HFF-Myc (cell line): ENCODE results near the gene USP6.
"Not testable (repeated sequence)": the region's sequence is repeated elsewhere in the genome, so short reads cannot be mapped to it uniquely, and the experiment has no call there.

Source experiments
- DNase-seq: peaks from one replicate; pipeline ENCODE4 v3.0.0-alpha.2; 2011; ENCODE audit warnings: low read depth; ENCODE audit errors: extremely low read depth
- H3K4me3 ChIP-seq: replicated peaks from 2 replicates; pipeline ENCODE4 v1.5.1; 2011; ENCODE audit warnings: low read depth, mild to moderate bottlenecking, control low read depth, low read length
- TF ChIP-seq, protein P1 (sequence below): IDR thresholded peaks from 2 replicates; pipeline ENCODE4 v1.5.1; 2012; ENCODE audit warnings: mild to moderate bottlenecking, low read depth, low read length, control low read depth; ENCODE audit errors: missing control alignments

USP6 gene

DNA sequence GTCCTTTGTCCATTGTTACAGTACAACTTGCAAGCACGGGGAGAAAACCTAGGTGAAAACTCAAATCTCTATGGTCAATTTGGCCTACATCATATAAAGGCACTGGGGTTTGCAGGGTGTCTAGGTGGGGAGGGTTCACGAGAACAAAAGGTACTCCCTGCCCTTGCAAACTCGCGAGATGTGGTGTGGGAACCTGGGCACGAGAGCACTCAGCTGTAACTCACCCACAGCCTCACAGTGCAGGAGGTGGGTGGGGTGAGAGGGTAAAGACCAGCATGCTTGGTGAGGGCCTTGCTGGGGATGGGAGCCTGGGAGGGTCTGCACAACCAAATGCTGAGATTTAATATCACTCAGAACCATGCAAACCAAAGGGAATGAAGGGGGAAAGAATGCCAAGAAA is 94.3 kb downstream of the USP6 start:
- TF ChIP-seq, protein P1, sequence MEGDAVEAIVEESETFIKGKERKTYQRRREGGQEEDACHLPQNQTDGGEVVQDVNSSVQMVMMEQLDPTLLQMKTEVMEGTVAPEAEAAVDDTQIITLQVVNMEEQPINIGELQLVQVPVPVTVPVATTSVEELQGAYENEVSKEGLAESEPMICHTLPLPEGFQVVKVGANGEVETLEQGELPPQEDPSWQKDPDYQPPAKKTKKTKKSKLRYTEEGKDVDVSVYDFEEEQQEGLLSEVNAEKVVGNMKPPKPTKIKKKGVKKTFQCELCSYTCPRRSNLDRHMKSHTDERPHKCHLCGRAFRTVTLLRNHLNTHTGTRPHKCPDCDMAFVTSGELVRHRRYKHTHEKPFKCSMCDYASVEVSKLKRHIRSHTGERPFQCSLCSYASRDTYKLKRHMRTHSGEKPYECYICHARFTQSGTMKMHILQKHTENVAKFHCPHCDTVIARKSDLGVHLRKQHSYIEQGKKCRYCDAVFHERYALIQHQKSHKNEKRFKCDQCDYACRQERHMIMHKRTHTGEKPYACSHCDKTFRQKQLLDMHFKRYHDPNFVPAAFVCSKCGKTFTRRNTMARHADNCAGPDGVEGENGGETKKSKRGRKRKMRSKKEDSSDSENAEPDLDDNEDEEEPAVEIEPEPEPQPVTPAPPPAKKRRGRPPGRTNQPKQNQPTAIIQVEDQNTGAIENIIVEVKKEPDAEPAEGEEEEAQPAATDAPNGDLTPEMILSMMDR, result no peak
- no peak overlapping the region for H3K4me3 ChIP-seq

DNA sequence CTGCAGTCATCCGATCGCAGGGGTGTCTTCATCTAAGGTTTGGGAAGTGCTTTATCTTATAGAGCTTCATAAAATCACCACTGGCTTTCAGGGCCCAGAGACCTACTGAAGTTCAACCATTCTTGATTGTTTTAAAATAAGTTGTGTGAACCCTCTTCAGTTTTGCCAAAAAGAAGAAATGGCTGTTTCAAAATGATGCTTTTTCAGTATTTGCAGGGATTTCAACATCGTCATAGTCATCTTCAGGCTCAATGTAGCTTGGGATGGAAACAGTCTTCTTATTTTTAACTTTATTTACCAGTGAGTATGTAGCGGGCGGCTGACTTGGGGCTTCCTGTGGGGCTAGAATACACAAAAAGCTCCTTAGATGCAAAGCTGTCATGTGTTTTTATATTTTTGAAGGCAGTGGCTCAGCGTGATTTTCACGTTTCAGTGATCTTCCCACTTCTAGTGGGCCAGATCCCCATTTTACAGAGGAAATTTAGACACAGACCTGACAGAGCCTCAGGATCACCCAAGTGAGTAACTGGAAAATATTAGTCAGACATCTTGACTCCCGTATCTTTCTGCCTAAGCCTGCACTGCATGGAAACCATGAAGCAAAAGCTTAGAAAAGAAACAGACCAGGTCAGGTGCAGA is 94.9 kb downstream of the USP6 start:
- no peak overlapping the region for H3K4me3 ChIP-seq
- DNase-seq, result no peak
- TF ChIP-seq, protein P1, result no peak

More for the DNA sequence above, 94.3 kb downstream of the USP6 start:
- DNase-seq, result no peak

DNA sequence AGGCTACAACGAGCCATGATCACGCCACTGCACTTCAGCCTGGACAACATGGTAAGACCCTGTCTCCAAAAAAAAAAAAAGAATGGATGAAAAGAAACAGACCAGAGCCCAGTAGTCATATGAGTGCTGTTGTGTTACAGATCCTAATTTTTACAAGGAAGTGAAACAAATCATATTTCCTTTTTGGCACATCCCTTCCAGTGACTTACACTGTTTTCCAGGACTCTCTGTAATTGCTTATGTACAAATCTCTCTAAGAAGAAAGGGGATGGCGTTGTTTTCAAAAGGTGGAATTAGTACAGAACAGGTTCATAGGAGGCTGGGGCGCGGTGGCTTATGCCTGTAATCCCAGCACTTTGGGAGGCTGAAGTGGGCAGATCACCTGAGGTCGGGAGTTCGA is 95.6 kb downstream of the USP6 start:
- no peak for DNase-seq
- TF ChIP-seq, protein P1, result no peak
- no peak overlapping the region for H3K4me3 ChIP-seq

DNA sequence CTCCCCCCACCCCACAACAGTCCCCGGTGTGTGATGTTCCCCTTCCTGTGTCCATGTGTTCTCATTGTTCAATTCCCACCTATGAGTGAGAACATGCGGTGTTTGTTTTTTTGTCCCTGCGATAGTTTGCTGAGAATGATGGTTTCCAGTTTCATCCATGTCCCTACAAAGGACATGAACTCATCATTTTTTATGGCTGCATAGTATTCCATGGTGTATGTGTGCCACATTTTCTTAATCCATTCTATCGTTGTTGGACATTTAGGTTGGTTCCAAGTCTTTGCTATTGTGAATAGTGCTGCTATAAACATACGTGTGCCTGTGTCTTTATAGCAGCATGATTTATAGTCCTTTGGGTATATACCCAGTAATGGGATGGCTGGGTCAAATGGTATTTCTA is 101.7 kb downstream of the USP6 start:
- not testable (repeated sequence) for DNase-seq

DNA sequence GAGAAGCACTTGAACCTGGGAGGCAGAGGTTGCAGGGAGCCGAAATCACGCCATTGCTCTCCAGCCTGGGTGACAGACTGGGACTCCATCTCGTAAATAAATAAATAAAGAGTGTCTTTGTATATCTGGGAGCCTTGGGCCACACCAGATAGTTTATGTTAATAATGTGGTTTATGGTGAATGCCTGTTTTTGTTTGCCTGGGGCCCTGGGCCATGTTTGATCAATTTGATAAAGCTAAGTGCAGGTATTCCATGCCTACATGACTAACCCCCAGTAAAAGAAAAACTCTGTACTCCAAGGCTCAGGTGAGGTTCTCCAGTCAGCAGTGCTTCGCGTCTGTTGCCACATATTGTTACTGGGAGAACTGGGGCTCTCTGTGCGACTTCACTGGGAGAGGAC is 103.7 kb downstream of the USP6 start:
- DNase-seq, result no peak
- TF ChIP-seq, protein P1, result no peak
- no peak overlapping the region for H3K4me3 ChIP-seq

More for the DNA sequence above, 101.7 kb downstream of the USP6 start:
- H3K4me3 ChIP-seq, result not testable (repeated sequence)

DNA sequence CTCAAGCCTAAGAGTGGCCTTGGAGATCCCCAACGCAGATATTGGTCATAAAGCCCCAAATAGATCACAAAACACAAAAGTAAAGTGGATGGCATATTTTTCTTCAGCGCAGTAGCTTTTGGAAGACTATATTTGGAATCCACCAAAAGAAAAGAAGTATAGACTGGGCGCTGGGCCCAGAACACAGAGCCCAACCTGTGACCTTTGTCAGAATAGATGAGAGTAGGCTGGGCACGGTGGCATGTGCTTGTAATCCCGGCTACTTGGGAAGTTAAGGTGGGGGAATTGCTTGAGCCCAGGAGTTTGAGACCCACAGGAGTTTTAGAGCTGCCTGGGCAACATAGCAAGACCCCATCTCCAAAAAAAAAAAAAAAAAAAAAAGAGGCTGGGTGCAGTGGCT is 104.2 kb downstream of the USP6 start:
- DNase-seq, result no peak
- TF ChIP-seq, protein P1, result no peak
- H3K4me3 ChIP-seq, result no peak overlapping the region

DNA sequence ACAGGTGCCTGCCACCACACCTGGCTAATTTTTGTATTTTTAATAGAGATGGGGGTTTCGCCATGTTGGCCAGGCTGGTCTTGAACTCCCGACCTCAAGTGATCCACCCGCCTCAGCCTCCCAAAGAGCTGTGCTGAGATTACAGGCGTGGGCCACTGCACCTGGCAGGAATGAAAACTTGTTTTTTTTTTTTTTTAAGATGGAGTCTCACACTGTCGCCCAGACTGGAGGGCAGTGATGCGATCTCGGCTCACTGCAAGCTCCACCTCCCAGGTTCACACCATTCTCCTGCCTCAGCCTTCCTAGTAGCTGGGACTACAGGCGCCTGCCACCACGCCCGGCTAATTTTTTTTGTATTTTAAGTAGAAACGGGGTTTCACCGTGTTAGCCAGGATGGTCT is 106.1 kb downstream of the USP6 start:
- DNase-seq, H3K4me3 ChIP-seq: not testable (repeated sequence)
